Breast epithelium (tissue), 3 donors: ENCODE measurements around the gene CENPA.

ENCODE experiments used
- CTCF ChIP-seq, 3 donors: fragments of 450-650 bp; IDR thresholded peaks; one replicate each; pipeline ENCODE4 v1.5.1; 2016 to 2017; ENCODE audit warnings: antibody characterized with exemption in 3 of 3, mild to moderate bottlenecking in 3 of 3, moderate library complexity in 3 of 3
- POLR2A ChIP-seq: fragments of 450-650 bp; IDR thresholded peaks from one replicate; pipeline ENCODE4 v1.6.1; 2016; ENCODE audit warnings: antibody characterized with exemption, mild to moderate bottlenecking, moderate library complexity

GRCh38 chr2:26763019-26763418, 22.8 kb upstream of the CENPA start:
- TF ChIP-seq CTCF (IDR thresholded peaks at IDR 0.05) (no peak), POLR2A (no peak)
